Epithelial cell of prostate (primary cell): Measurements from ENCODE around the gene NLGN1.

Experiments used
- DNase-seq: peaks from one replicate; pipeline ENCODE4 v3.0.0-alpha.2; 2011; ENCODE audit warnings: low read depth, low spot score
- H3K27ac ChIP-seq: fragments of 450-650 bp; 2 replicates; pipeline ENCODE4 v1.5.1; 2017; ENCODE audit warnings: mild to moderate bottlenecking

NLGN1 gene

DNA sequence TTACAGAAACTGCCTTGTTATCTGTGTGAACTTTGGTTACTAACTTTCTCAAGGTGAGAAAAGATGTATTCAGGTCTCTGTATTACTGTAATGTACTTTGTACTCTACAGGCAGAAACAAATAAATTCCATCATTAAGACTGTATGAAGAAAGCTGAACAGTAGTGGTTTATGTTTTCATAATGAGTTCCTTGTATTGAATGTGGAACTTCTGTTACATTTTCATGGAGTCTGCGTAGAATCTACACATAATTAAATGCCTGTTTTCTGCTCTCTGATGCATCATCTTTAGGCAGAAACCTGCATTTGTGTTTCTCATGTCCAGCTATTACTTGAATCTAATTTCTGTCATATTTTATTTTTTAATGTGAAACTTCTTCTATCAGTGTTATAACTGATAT lies 302.8 kb downstream of the NLGN1 start:
- H3K27ac ChIP-seq = no peak overlapping the region
- no peak for DNase-seq

DNA sequence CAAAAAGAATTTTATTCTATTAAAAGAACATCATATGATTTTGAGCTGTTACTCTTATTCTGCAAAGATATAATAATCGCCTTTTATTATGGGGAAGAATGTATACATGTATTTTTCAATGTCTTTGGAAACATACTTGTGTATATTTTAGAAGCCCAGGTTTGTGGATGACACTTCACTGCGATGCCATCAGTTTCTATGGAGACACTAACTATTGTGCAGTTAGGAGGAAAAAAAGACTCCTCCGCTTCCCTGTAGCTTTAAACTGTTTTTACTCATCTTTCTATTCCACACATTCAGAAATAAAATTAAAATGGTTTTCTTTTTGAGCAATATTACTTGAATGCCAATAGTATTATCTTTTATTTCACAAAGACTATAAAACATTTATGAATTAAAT lies 305.0 kb downstream of the NLGN1 start:
- DNase-seq = no peak
- H3K27ac ChIP-seq = no peak overlapping the region

DNA sequence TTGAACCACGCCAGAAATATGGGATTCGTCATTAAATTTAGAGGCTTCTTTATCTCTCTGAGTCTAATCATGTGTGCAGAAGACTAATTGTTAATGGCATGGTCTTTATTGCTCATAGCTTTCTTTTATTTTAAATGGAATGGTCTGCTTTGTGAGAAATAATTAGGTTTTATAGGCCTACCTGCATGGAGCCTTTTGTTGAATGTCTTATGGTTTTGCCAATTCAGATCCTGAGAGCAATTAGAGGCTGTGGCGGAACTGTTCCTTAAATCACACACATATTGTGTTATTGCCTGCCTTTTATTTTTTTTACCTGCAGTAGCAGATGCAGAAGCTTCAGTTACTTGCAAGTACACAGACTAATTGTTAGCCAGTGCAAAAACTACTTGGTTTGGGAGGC lies 306.2 kb downstream of the NLGN1 start:
- DNase-seq = no peak

GRCh38 chr3:173706630-173707029 lies 309.1 kb downstream of the NLGN1 start:
- no peak overlapping the region for H3K27ac ChIP-seq
- no peak for DNase-seq

More for the DNA sequence above, 306.2 kb downstream of the NLGN1 start:
- H3K27ac ChIP-seq = no peak overlapping the region

GRCh38 chr3:173708191-173708590 lies 310.6 kb downstream of the NLGN1 start:
- no peak for DNase-seq
- H3K27ac ChIP-seq = no peak overlapping the region

DNA sequence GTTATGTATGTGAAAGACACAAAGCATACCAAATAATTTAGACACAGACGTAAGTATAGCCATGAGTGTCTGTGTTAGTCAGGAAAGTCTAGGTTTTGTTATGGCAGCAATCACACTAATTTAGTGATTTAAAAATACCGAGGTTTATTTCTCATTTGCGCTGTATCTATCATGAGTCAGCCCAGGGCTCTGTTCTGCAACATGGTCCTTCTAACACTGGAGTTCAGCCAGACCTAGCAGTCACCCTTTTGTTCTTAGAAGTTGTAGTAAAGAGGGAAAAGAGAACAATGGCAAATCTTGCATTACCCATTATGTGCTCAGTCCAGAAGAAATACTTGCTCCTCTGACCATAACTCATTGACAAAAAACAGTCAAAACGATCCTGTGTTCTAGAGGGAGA lies 311.5 kb downstream of the NLGN1 start:
- no peak overlapping the region for H3K27ac ChIP-seq
- no peak for DNase-seq

DNA sequence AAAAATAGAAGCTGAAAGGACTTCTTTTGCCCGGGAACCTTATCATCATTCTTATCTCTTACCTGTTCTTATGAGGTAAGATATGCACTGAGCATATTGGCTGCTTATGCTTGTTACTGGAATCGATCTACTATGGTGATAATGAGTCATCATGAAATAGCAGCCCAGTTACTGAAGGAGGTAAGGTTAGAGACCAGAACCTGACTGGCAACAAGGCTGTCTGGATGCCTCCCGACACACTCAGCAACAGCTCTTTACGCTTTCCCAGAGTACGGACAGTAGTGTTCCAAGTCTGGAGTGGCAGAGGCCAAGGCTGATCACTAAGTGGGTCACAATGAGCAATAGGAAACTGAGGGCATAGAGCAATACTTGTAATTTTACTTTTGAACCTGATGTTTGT lies 314.1 kb downstream of the NLGN1 start:
- peak; percentile 29 for DNase-seq
- no peak overlapping the region for H3K27ac ChIP-seq

DNA sequence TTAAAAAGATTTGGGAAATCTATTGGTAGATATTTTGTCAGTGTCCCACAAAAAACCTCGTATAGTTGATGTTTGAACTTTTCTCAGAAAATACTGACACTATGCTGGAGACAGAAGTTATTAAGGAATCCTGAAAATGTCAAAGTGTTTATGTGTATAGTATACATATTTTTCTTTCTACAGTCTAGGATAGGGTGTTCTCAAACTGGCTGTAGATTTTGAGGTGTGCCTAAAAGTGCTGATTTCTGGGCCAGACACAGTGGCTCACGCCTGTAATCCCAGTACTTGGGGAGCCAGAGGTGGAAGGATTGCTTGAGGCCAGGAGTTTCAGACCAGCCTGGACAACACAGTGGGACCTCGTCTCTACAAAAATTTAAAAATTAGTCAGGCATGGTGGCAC lies 322.0 kb downstream of the NLGN1 start:
- DNase-seq = no peak
- no peak overlapping the region for H3K27ac ChIP-seq

DNA sequence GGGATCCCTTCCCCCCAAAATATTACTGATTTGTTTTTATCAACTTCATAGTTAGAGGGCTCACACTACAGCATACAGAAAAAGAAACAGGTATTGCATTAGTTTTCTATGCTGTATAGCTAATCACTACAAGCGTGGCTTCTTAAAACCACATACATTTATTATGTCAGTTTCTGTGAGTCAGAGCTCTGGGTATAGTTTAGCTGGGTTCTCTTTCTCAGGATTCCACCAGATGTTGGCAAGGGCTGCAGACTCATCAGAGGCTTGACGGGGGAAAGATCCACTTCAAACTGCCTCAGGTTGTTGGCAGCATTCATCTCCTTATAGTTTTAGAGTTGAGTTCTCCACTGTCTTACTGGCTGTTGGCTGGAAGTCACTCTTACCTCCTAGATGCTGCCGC lies 328.0 kb downstream of the NLGN1 start:
- DNase-seq = no peak
- H3K27ac ChIP-seq = no peak overlapping the region

DNA sequence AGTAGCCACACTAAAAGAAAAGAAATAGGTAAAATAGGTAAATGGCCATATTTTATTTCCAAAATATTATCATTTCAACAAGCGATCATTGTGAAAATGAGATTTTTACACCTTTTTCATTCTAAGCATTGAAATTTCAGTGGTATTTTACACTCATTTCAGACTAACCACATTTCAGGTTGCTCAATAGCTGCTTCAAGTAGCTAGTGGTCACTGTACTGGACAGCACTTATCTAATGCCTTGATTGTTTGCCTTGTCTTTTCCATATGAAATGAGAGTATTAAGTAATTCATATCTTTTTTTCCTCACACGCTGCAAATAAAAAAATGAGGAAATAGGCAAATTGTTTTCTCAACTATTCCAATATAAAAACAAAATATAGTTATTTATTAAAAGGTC lies 332.8 kb downstream of the NLGN1 start:
- no peak for DNase-seq
- no peak overlapping the region for H3K27ac ChIP-seq

DNA sequence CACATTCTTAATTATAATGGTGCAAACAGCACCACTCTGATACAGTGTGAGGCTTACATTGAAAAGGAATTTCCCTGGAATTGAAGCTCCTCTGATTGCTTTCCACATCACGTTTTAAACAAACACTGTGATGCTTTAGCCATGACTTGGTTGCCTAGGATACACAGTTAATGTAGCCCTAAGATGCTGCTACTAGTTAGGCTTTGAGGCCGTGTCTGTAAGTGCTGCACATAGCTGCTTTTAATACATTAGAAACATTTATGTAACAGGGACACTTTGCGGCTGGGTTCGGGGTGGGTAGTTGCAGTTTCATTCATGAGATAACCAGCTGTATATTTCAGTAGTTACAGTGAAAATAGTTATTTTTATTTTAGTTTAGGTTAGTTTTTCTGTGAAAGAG lies 334.7 kb downstream of the NLGN1 start:
- no peak for DNase-seq
- H3K27ac ChIP-seq = no peak overlapping the region

GRCh38 chr3:173733029-173733652 lies 335.6 kb downstream of the NLGN1 start:
- H3K27ac ChIP-seq = no peak overlapping the region
- no peak for DNase-seq

DNA sequence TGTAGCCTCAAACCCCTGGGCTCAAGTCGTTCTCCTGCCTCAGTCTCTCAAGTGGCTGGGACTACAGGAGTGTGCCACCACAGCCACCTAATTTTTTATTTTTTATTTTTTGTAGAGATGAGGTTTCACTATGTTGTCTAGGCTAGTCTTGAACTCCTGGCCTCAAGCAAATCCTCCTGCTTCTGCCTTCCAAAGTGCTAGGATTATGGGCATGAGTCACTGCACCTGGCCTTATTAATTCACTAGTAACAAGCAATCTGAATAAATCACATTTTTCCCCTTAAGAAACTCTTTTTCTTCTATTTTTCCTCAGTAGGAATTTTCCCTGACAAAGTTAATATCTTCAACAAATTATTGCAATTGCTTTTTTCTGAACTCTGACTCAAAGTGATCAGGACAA lies 336.9 kb downstream of the NLGN1 start:
- no peak for DNase-seq

DNA sequence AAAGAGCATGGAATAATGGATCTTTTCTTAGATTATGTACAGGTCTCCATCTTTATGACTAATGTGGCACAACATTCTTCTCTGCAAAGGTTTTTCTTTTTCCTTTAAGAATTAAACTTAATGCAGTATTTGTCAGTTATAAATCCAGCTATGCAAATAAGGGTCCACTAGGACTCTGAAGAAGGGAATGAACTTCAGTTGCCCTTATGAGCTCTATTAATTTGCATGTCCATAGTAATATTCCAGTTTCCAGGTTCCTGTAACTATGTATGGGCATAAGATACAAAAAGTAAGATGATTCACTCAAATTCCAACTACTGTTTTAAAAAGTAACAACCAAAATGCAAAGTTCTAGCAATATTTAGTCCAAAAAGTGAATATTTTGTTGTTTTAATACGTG lies 337.4 kb downstream of the NLGN1 start:
- H3K27ac ChIP-seq = no peak overlapping the region
- DNase-seq = no peak

More for the DNA sequence above, 336.9 kb downstream of the NLGN1 start:
- H3K27ac ChIP-seq = no peak overlapping the region

DNA sequence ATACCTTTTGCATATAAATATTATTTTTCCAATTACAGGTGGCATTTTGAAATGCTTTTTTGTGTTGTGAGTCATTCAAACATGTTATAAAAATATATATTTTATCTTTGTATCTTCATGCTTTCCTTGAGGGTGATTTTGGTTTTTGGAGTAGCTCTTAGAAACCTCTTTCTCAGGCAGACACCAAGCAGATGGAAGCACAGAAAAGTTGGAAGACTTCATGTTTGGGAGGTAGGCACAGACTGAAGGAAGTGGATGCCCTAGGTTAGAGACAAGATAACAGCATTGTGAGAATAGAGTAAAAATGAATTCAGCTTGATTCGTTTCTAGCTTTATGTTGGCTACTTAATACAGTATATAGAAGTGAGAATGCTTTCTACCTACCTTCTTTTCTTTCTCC lies 338.3 kb downstream of the NLGN1 start:
- DNase-seq = no peak
- H3K27ac ChIP-seq = no peak overlapping the region

DNA sequence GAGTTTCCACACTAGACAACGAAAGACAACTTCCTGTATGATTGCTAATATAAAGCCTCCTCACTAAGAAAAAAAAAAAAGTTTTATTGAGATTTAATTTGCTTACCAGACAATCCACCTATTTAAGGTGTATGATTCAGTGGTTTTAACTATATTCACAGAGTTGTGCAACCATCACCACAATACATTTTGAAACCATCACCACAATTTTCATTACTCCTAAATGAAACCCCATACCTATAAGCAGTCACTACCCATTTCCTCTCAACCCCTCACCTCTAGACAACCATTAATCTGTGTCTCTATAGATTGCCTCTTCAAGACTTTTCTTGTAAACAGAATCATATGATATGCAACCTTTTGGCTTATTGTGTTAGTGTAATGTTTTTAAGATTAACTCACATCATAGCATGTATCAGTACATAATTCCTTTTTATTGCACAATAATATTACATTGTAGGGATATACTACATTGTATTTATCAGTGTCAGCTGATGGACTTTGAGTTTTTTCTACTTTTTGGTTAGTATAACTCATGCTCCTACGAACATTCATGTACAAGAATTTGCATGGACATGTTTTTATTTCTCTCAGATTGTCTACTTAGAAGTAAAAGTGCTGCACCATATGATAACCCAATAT lies 339.7 kb downstream of the NLGN1 start:
- peak; percentile 70 for DNase-seq
- H3K27ac ChIP-seq = peak overlapping the region; percentile 64

DNA sequence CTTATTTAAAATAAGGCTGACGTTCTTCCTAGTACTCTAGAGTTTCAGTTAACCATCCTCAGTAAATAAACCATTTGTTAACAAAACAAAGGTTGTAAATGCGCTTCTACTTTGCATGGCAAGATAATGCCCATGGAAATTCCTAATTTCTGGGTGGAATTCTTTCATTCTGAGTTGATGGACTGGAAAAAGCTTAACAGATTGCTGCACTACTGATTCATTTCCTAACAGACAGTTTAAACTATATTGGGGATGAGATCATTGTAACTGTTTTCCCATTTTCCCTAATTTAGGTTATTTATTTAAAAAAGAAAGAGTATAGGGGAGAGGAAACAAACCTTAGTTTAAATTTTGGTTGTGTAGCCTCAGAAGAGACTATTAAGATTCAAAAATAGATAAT lies 342.2 kb downstream of the NLGN1 start:
- no peak overlapping the region for H3K27ac ChIP-seq
- no peak for DNase-seq

DNA sequence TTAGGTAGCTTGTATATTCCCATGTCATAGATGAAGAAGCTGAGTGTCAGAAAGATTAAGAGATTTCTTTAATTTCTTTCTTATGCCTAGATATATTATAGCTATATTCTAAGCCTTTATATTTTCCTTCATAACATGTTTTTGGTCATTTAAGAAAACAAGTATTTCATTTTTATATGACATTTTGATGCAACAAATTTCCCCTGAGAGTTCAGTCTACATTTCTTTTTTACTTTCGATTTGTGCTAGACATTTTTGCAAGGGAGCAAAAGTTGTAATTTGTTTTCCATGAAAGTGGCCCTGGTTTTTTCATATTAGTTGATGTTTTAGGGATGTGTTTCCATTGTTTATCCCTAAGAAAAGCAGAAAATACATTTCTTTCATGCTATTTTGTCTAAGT lies 344.9 kb downstream of the NLGN1 start:
- DNase-seq = no peak
- H3K27ac ChIP-seq = no peak overlapping the region

DNA sequence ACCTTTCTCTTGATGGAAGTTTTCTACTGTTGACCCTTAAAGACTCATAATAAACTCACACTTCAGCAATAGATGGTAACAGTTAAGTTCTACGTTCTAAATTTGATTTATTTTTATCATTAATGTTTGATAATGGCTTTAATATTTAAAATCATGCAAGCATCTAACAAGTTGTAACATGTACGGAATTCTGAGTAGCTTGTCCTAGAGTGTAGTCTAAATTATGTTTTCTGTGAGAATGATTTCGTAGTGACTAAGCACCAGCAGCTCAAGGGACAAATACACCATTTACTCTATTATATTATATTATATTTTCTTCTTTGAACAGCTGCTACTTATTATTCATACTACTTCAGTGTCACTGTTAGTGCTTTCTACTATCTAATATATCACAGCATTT lies 345.6 kb downstream of the NLGN1 start:
- no peak for DNase-seq
- H3K27ac ChIP-seq = peak overlapping the region; percentile 35

- no peak for DNase-seq
- H3K27ac ChIP-seq = peak overlapping the region; percentile 35
Observed at GRCh38 chr3:173743516-173743915, 346.0 kb downstream of the NLGN1 start.

- H3K27ac ChIP-seq = no peak overlapping the region
- no peak for DNase-seq
Observed at GRCh38 chr3:173744479-173744878, 346.9 kb downstream of the NLGN1 start.

DNA sequence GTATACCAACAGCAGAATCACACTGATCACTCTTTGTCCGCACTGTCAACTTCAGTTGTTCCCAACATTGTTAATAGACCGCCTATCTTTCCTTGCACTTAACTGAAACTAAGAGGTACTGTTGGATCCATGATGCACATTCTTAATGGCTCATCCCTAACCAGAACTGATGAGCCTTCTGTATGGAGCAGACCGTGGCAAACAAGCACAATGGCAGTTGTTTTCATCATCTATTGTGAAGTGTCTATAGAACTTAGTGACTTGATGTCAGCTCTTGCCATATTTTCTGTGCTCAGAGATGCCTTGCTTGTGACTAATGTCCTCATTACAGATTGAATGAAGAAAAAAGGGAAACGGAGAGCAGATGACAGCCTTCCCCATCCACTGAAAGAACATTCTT lies 347.4 kb downstream of the NLGN1 start:
- no peak for DNase-seq
- no peak overlapping the region for H3K27ac ChIP-seq
